Measurements from ENCODE around the gene FAF1.

DNA sequence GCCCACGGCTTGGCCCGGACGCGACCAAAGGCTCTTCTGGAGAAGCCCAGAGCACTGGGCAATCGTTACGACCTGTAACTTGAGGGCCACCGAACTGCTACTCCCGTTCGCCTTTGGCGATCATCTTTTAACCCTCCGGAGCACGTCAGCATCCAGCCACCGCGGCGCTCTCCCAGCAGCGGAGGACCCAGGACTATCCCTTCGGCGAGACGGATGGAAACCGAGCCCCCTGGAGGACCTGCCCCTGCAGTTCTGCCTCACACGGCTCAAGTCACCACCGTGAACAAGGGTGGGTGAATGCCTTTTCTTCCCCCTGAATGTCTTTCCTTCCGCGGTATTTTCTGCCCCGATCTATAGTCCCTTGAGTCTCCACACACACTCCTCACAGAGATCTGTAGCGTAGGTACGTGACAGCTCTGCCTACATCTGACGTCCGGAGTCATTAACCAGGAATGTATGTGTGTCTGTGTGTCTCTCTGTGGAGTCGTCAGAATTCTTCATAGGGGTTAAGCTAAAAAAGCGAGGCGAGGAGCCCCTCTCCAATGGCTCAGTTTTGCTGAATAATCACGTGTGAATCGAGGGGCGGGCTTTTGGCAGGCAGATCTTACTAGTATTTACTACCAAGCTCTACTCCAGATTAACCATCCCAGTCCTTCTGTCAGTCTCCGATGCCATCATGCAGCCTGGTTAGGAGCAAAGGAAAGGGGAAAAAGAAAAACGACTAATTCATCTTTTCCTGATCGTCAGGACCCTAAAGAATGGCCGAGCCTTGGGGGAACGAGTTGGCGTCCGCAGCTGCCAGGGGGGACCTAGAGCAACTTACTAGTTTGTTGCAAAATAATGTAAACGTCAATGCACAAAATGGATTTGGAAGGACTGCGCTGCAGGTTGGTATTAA is 9.8 kb upstream of the FAF1 start, which contains the start of gene CDKN2C:
- TF ChIP-seq, protein P1, sequence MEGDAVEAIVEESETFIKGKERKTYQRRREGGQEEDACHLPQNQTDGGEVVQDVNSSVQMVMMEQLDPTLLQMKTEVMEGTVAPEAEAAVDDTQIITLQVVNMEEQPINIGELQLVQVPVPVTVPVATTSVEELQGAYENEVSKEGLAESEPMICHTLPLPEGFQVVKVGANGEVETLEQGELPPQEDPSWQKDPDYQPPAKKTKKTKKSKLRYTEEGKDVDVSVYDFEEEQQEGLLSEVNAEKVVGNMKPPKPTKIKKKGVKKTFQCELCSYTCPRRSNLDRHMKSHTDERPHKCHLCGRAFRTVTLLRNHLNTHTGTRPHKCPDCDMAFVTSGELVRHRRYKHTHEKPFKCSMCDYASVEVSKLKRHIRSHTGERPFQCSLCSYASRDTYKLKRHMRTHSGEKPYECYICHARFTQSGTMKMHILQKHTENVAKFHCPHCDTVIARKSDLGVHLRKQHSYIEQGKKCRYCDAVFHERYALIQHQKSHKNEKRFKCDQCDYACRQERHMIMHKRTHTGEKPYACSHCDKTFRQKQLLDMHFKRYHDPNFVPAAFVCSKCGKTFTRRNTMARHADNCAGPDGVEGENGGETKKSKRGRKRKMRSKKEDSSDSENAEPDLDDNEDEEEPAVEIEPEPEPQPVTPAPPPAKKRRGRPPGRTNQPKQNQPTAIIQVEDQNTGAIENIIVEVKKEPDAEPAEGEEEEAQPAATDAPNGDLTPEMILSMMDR (IDR thresholded peaks at IDR 0.05), result no peak
- TF ChIP-seq POLR2A (IDR thresholded peaks at IDR 0.05), result peak; percentile 54 to 59
